HepG2 (cell line): Measurements from ENCODE around the gene XXYLT1. TPM values are rescaled to one million over a fixed set of nuclear protein-coding genes. Genes with fewer than 3 reads are reported as not detected.

Experiments
- ATAC-seq: fragments of 200-7000 bp; cut with Tn5 transposase; 3 replicates; pipeline ENCODE4 v1.9.1; 2020; ENCODE audit warnings: mild to moderate bottlenecking, moderate library complexity
- BruUV-seq: library from RNA; stranded (reverse); fragments of 400-500 nt; replicated peaks from 2 replicates; lab custom pipeline; 2021; lab: Mats Ljungman, UMichigan
- CTCF ChIA-PET: fragments of 300-600 bp; formaldehyde crosslinking; extraction: SDS; loops from one replicate; lab custom pipeline; 2021; ENCODE audit warnings: low total read pairs, inconsistent platforms, low intra/inter-chr PET ratio; lab: Yijun Ruan, JAX
- POLR2A ChIA-PET: fragments of 350-600 bp; sonication (Branson Sonifier 250); formaldehyde crosslinking; loops from one replicate; lab custom pipeline; 2020; ENCODE audit warnings: antibody characterized with exemption, inconsistent platforms; lab: Yijun Ruan, JAX
- DNase-seq: peaks from one replicate; pipeline ENCODE4 v3.0.0-alpha.2; 2015; ENCODE audit warnings: low spot score
- FAIRE-seq: peaks from 3 replicates; lab custom pipeline; 2011; peaks lifted over from hg19 to GRCh38; lab: Jason Lieb, UNC
- H2AFZ ChIP-seq: one replicate; pipeline ENCODE4 v1.6.1; 2011; ENCODE audit warnings: low read length, inconsistent platforms
- H3K27ac ChIP-seq: fragments of 300-600 bp; 3 replicates; pipeline ENCODE4 v1.8.0; 2011; ENCODE audit warnings: mixed run types, mild to moderate bottlenecking, mixed read lengths, low read length, inconsistent platforms; ENCODE audit not compliant: insufficient read depth; ENCODE audit errors: extremely low read length
- H3K27me3 ChIP-seq, 2 experiments: fragments of 200-600 bp in 1 of 2; 2 replicates in 1 of 2; 3 replicates in 1 of 2; pipeline versions ENCODE4 v1.6.0 to v1.8.0; 2011; ENCODE audit warnings: low read length in 2 of 2, mild to moderate bottlenecking in 2 of 2, moderate library complexity in 2 of 2, inconsistent platforms in 1 of 2; ENCODE audit not compliant: insufficient read depth in 2 of 2, control insufficient read depth in 1 of 2
- H3K36me3 ChIP-seq, 2 experiments: fragments of 200-600 bp in 1 of 2; replicated peaks in 1 of 2; 2 replicates in 1 of 2; 3 replicates in 1 of 2; pipeline versions ENCODE4 v1.5.1 to v1.8.0; 2011; ENCODE audit warnings: low read length in 2 of 2, inconsistent platforms in 1 of 2; ENCODE audit not compliant: insufficient read depth in 2 of 2, control insufficient read depth in 1 of 2
- H3K4me1 ChIP-seq: 2 replicates; pipeline ENCODE4 v1.5.1; 2012; ENCODE audit warnings: low read length, inconsistent platforms; ENCODE audit not compliant: insufficient read depth
- H3K4me2 ChIP-seq: 2 replicates; pipeline ENCODE4 v1.6.0; 2011; ENCODE audit warnings: low read depth, low read length, inconsistent platforms
- H3K4me3 ChIP-seq, 3 experiments: fragments of 200-600 bp in 1 of 3; sonication (generic), shearing (Covaris generic) in 1 of 3; replicated peaks in 1 of 3; 2 replicates each; pipeline ENCODE4 v1.5.1; 2011 to 2016; ENCODE audit warnings: low read length in 3 of 3, inconsistent platforms in 2 of 3, low read depth in 2 of 3, mild to moderate bottlenecking in 2 of 3, control low read depth in 1 of 3, mixed read lengths in 1 of 3; ENCODE audit not compliant: insufficient read depth in 1 of 3
- H3K79me2 ChIP-seq: one replicate; pipeline ENCODE4 v1.6.1; 2011; ENCODE audit warnings: low read length, inconsistent platforms; ENCODE audit not compliant: insufficient read depth
- H3K9ac ChIP-seq: 2 replicates; pipeline ENCODE4 v1.6.0; 2011; ENCODE audit warnings: mild to moderate bottlenecking, low read depth, low read length, inconsistent platforms; ENCODE audit not compliant: insufficient read depth
- H3K9me3 ChIP-seq: 2 replicates; pipeline ENCODE4 v1.5.1; 2012; ENCODE audit warnings: mild to moderate bottlenecking, low read length
- H4K20me1 ChIP-seq: 2 replicates; pipeline ENCODE4 v1.6.0; 2011; ENCODE audit warnings: inconsistent platforms, mild to moderate bottlenecking, low read length, moderate library complexity; ENCODE audit not compliant: insufficient read depth
- CTCF ChIP-seq: sonication (generic); formaldehyde crosslinking; IDR thresholded peaks from 2 replicates; pipeline ENCODE4 v1.5.0; 2020; ENCODE audit warnings: mild to moderate bottlenecking, missing genetic modification reagents, moderate library complexity
- FOXA3 ChIP-seq: IDR thresholded peaks from 2 replicates; pipeline ENCODE4 v1.6.1; 2016; ENCODE audit warnings: missing genetic modification reagents, missing compliant biosample characterization
- FUBP1 ChIP-seq: sonication (generic); formaldehyde crosslinking; IDR thresholded peaks from 2 replicates; pipeline ENCODE4 v1.5.1; 2020; ENCODE audit warnings: missing genetic modification reagents, mild to moderate bottlenecking, borderline replicate concordance
- KDM6A ChIP-seq: IDR thresholded peaks from 2 replicates; pipeline ENCODE4 v1.6.1; 2016; ENCODE audit warnings: low read depth
- LCORL ChIP-seq, 2 experiments: fragments of 450-650 bp in 1 of 2; sonication (generic) in 1 of 2; formaldehyde crosslinking in 1 of 2; IDR thresholded peaks; 2 replicates each; pipeline versions ENCODE4 v1.5.0 to v1.6.1; 2017 to 2020; ENCODE audit warnings: antibody characterized with exemption in 1 of 2, missing genetic modification reagents in 1 of 2
- RFXANK ChIP-seq: IDR thresholded peaks from 2 replicates; pipeline ENCODE4 v1.6.1; 2016
- TBP ChIP-seq: sonication (generic); formaldehyde crosslinking; IDR thresholded peaks from 2 replicates; pipeline ENCODE4 v1.5.0; 2020; ENCODE audit warnings: missing genetic modification reagents
- TBX2 ChIP-seq: sonication (generic); formaldehyde crosslinking; IDR thresholded peaks from 2 replicates; pipeline ENCODE4 v1.5.0; 2020; ENCODE audit warnings: missing genetic modification reagents, mild to moderate bottlenecking, borderline replicate concordance
- TRAFD1 ChIP-seq: sonication (generic); formaldehyde crosslinking; IDR thresholded peaks from 2 replicates; pipeline ENCODE4 v1.5.1; 2020; ENCODE audit warnings: missing genetic modification reagents, mild to moderate bottlenecking, borderline replicate concordance
- ZNF296 ChIP-seq: sonication (generic); formaldehyde crosslinking; conservative IDR thresholded peaks from 2 replicates; pipeline ENCODE4 v1.5.0; 2020; ENCODE audit warnings: mild to moderate bottlenecking, missing genetic modification reagents
- ZNF577 ChIP-seq: sonication (generic); formaldehyde crosslinking; IDR thresholded peaks from 2 replicates; pipeline ENCODE4 v1.4.0; 2020; ENCODE audit warnings: mild to moderate bottlenecking, low read depth, missing genetic modification reagents, borderline replicate concordance
- ZNF607 ChIP-seq: sonication (generic); formaldehyde crosslinking; IDR thresholded peaks from 2 replicates; pipeline ENCODE4 v1.5.1; 2020; ENCODE audit warnings: missing genetic modification reagents, mild to moderate bottlenecking, borderline replicate concordance
- WGBS: methylation state at CpG from one replicate; pipeline ENCODE4 v1.1.6; 2017; ENCODE audit warnings: low lambda C conversion rate; 5-methylcytosine and 5-hydroxymethylcytosine counted together
- in situ Hi-C: cut with HindIII; loops from 2 replicates; pipeline ENCODE4 v1.10.0; 2017; ENCODE audit warnings: low pct_unique_long_range_greater_than_20kb; ENCODE audit not compliant: extremely low pct_ligation_motif_present
- intact Hi-C: fragments of 100-400 bp; cut with micrococcal nuclease; formaldehyde crosslinking; loops from one replicate; pipeline ENCODE4 v1.10.0; 2022; ENCODE audit not compliant: unreplicated experiment
- polyA plus RNA-seq, 8 experiments: library from polyadenylated mRNA; depleted of rRNA in 3 of 8; stranded (reverse) in 7 of 8; unstranded in 1 of 8; fragments of >200 nt; fragmentation: Illumina TruSeq in 4 of 8; extraction: Trizol in 4 of 8; gene quantifications; 2 replicates each; pipeline versions ENCODE4 v1.2.1 to v1.2.3, GENCODE V29; 2011 to 2016; ENCODE audit warnings: low read depth in 4 of 8, missing spikeins in 1 of 8, mixed read lengths in 1 of 8; ENCODE audit not compliant: insufficient read depth in 1 of 8
- total RNA-seq, 5 experiments: library from RNA; depleted of rRNA; stranded (reverse); fragments of >200 nt; fragmentation: Illumina TruSeq; extraction: Trizol; gene quantifications; 2 replicates each; pipeline ENCODE4 v1.2.3, GENCODE V29; 2016; ENCODE audit warnings: low read depth in 1 of 5
- TF ChIP-seq, protein P1 (sequence below): sonication (generic); formaldehyde crosslinking; IDR thresholded peaks from 2 replicates; pipeline ENCODE4 v1.8.0; 2022; ENCODE audit warnings: mild to moderate bottlenecking, missing genetic modification reagents, moderate library complexity
- TF ChIP-seq, protein P2 (sequence below): sonication (generic); formaldehyde crosslinking; IDR thresholded peaks from 2 replicates; pipeline ENCODE4 v1.4.0; 2020; ENCODE audit warnings: missing genetic modification reagents

The XXYLT1 gene
- total and polyA plus RNA-seq, 2 of the 13 experiments (the other 11 are each of a cell fraction or from before 2014, with no cell fraction given): 17.7 to 19.0 TPM

- H3K4me2 ChIP-seq: no peak overlapping the region
- 99% methylated on average over 11 of the region's 11 CpGs for WGBS
- no peaks in the 10 kb centered on the region for H3K27me3 ChIP-seq
- in situ Hi-C loops: no loop called here
- TF ChIP-seq ZNF296 (CRISPR knock-in tag): no peak
- TF ChIP-seq FOXA3 (CRISPR knock-in tag): no peak
- no peak for TF ChIP-seq RFXANK (CRISPR knock-in tag)
- no peak for TF ChIP-seq CTCF (CRISPR knock-in tag)
- TF ChIP-seq, protein P1, sequence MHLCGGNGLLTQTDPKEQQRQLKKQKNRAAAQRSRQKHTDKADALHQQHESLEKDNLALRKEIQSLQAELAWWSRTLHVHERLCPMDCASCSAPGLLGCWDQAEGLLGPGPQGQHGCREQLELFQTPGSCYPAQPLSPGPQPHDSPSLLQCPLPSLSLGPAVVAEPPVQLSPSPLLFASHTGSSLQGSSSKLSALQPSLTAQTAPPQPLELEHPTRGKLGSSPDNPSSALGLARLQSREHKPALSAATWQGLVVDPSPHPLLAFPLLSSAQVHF (CRISPR knock-in tag): no peak
- no peak for TF ChIP-seq LCORL (IDR thresholded peaks at IDR 0.05)
- TF ChIP-seq LCORL (CRISPR knock-in tag; IDR thresholded peaks at IDR 0.05): no peak
- TF ChIP-seq TBX2: no peak
- TF ChIP-seq, protein P2, sequence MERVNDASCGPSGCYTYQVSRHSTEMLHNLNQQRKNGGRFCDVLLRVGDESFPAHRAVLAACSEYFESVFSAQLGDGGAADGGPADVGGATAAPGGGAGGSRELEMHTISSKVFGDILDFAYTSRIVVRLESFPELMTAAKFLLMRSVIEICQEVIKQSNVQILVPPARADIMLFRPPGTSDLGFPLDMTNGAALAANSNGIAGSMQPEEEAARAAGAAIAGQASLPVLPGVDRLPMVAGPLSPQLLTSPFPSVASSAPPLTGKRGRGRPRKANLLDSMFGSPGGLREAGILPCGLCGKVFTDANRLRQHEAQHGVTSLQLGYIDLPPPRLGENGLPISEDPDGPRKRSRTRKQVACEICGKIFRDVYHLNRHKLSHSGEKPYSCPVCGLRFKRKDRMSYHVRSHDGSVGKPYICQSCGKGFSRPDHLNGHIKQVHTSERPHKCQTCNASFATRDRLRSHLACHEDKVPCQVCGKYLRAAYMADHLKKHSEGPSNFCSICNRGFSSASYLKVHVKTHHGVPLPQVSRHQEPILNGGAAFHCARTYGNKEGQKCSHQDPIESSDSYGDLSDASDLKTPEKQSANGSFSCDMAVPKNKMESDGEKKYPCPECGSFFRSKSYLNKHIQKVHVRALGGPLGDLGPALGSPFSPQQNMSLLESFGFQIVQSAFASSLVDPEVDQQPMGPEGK (CRISPR knock-in tag): no peak
- TF ChIP-seq TRAFD1 (CRISPR knock-in tag): no peak
- no peak for TF ChIP-seq ZNF577
- no peak for TF ChIP-seq TBP
- no peak for TF ChIP-seq ZNF607 (CRISPR knock-in tag)
- TF ChIP-seq KDM6A: no peak
- no peak for TF ChIP-seq FUBP1
- TF ChIP-seq, all 625 proteins: peak for 0
- no peaks in the 10 kb centered on the region for H4K20me1 ChIP-seq
- no peak overlapping the region for H3K9ac ChIP-seq
- ChIA-PET CTCF (no interaction called here), POLR2A (interaction anchor here (0.8 kb wide), 1 partner anchor 29 kb away, joined by 4 read pairs; no protein-coding TSS in a partner anchor)
- intact Hi-C loops: no loop called here
- FAIRE-seq (no peak), ATAC-seq (no peak), DNase-seq (no peak)
- no peak overlapping the region for H3K4me3 ChIP-seq
- no peak overlapping the region for H3K27ac ChIP-seq
- H3K79me2 ChIP-seq: no peaks in the 10 kb centered on the region
- peaks cover 0 to 4% of the 10 kb centered on the region in 2 experiments; a peak in 1 of 5 replicates for H3K36me3 ChIP-seq
- H3K4me1 ChIP-seq: peaks cover 35% of the 10 kb centered on the region
- no peak overlapping the region for H2AFZ ChIP-seq
- no TSS peak for BruUV-seq
- no peaks in the 10 kb centered on the region for H3K9me3 ChIP-seq
These were observed 95.9 kb downstream of the XXYLT1 start for GRCh38 chr3:195175076-195175475.
